GM21381 (cell line): ENCODE data around the gene PPL.
"Not testable (repeated sequence)": the region's sequence is repeated elsewhere in the genome, so short reads cannot be mapped to it uniquely, and the experiment has no call there.

ENCODE experiments used
- ATAC-seq: cut with Tn5 transposase; IDR thresholded peaks from one replicate; pipeline ENCODE4 v1.9.1; 2021; ENCODE audit warnings: mild to moderate bottlenecking, moderate library complexity; ENCODE audit not compliant: unreplicated experiment

The PPL gene

DNA sequence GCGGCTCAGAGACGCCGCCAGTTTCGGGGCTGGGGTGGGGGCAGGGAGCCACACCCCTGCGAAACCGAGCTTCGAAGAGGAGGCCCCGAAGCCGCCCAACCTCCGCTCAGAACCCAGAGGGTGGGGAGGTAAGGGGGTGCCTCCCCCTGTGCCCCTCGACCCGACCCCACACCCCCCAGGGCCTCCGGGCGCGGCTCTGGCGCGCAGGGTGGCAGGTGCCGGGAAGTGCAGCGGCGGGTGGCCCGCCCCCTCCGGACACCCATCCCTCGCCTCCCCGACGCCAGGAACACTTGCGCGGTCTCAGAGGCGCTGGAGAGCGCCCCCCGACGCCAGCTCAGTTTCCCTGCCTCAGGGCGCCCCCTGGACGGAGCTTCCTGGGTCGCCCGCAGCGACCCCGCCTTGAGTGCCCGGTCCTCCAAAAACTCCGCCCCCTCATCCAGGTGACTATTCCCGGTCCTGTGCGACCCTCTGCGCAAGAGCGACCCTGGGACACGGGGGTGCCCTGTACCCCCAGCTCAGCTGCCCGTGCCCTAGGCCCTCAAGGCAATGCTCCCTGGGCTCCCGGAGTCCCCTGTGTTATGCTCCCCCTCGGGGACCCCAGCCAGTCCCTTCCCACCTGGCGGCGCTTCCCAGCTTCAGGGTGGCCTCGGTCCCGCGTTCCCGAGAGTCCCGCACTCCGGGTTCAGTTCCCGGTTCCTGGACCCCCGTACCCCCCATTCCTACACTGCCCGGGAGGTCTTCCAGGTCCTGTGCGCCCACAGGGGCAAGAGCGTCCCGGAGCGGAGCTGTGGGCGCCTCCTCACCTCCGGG lies 562 bp downstream of the PPL start:
- no peak for ATAC-seq

DNA sequence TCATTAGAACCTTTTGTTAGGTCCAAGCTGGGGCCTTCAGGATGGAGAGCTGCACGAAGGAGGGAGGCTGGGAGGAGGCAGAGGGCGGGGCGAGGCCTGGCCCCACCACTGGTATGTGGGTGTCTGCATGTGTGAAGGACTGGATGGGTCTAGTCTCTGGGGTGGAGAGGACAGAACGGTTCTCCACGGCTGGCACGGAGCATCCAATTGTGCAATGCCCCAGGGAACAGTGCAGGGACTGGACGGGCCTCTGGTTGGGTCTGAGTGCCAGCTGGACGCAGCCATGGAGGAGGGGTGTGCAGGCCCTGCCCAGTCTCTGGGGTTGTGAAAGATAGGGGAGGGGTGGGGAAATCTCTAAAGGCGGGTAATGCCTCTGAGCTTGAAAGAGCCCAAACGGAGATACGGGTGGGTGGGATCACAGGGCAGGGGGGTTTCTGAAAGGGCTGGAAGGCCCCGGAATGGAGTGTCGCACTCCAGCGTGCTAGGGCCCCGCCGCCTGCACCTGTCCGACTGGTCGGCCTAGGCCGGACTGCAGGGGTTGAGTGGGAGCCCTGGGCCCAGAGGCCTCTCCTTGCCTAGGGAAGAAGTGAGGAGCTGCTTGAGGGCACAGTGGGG lies 1.6 kb downstream of the PPL start:
- no peak for ATAC-seq

DNA sequence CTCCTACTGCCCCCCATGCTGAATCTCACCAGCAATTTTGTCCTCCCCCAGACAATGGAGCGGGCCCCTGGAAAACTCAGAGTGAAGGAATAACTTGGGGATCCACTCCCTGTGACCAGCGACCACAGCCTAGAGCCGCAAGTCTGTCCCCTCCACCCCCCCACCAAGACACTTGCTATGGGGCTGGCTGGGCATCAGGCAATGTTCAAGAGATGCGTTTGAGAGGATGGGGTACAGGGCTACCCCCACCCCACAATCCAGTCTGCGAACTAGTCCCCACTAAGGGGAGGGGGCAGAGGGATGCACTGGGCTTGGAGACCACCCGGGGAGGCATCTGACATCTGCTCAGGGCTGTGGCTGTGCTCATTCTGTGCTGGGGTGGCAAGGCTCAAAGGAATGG lies 2.4 kb downstream of the PPL start:
- ATAC-seq = no peak

GRCh38 chr16:4933871-4934395 lies 3.0 kb downstream of the PPL start:
- ATAC-seq = no peak

- ATAC-seq = no peak
Observed at GRCh38 chr16:4933433-4933832, 3.5 kb downstream of the PPL start.

- ATAC-seq = no peak
Observed at GRCh38 chr16:4931381-4931780, 5.6 kb downstream of the PPL start.

GRCh38 chr16:4929619-4930018 lies 7.3 kb downstream of the PPL start:
- ATAC-seq = not testable (repeated sequence)

DNA sequence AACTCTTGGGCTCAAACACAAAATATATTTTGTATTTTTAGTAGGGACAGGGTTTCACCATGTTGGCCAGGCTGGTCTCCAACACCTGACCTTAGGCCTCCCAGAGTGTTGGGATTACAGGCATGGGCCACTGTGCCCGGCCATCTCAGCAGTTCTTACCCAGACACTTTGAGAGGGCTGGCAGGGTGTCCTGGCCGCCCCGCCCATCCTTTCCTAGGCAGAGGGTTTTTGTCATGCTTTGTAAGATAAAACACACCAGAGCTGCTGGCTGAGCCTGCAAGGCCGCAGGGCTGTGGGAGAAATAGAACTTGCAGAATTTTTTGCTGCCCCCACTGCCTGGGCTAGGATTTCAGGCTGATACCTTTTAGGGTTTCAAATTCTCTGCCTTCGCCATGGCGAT lies 8.7 kb downstream of the PPL start:
- no peak for ATAC-seq

GRCh38 chr16:4927661-4928060 lies 9.3 kb downstream of the PPL start:
- no peak for ATAC-seq

- no peak for ATAC-seq
Observed at GRCh38 chr16:4926928-4927327, 10.0 kb downstream of the PPL start.

DNA sequence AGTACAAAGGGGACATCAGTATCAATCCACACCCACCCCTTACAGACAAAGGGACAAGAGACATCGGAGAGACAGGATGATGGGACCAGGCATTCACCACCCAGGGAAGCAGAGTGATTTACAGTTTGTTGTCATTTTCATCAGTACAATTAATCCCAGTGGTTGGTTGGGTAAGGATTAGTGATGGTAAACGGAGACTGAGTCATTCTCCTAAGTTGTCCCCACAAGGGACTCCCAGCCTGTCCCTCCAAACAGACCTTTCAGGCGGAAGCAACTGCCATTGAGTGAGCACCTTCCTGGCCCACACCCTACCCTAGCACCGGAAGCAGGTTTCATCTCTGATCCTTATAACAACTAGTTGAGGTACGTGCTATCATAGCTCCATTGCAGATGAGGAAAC lies 11.2 kb downstream of the PPL start:
- ATAC-seq = no peak

GRCh38 chr16:4925293-4925607 lies 11.7 kb downstream of the PPL start:
- ATAC-seq = no peak

- ATAC-seq = no peak
Observed at GRCh38 chr16:4924593-4925292, 12.2 kb downstream of the PPL start.

DNA sequence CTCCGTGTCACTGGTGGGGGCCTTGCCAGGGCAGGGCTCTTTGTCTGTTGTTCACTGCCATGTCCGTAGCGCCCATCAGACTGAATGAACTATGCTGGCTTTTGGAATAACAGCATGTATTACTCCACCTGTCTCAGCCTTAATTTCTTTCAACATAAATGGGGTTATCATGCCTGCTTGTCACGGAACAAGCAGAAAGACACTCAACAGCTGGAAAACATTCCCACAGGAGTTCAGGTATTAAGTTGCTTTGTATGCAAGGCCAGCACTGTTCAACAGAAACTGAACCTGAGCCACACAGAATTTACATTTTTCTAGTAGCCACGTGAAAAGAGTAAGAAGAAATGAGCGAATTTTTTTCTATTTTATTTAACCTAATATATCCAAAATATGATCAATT lies 13.1 kb downstream of the PPL start:
- ATAC-seq = no peak

DNA sequence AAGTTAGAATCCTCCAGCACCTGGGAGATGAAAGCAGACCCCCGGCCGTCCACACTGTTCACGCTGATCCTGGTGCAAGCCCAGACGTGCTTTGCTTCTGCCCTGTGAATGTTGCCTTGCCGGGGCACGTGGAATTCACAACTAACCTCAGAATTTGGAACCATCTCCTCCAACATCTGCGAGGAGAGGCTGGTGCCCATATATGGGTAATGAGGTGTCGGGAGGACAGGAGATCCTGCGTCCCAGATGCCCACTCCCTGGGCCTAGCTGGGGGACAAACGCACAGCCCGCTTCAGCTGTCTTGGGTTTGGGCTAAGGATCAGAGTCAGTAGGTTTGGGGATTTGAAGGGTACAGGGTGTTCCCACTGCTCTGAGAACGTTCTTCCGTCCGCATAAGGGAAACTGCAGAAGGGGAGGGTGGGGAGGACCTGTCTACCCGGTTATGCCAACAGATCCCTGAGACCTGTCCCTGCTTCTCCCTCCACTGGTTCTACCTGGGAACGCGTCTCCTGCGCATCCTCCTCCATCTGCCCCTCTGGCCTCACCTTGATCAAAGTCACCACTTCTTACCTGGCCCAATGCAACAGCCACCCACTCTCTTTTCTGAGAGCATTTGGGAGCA lies 14.1 kb downstream of the PPL start:
- no peak for ATAC-seq

DNA sequence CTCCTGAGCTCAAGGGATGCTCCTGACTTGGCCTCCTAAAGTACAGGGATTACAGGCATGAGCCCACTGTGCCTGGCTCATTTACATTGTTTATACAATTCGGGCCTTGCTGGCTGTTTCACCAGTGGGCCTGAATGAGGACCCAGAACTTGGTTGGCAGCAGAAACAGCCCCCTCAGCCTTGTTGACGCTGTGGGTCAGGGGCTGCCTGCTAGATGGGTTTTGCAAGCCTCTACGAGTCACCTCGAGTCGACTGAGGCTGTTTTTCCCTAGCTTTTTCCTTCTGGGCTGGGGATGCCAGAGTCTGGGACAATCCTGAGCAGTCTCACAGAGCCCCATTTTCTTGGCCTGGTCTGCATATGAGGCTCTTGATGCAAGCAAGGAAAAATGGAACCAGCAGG lies 16.1 kb downstream of the PPL start:
- ATAC-seq = no peak

- no peak for ATAC-seq
Observed at GRCh38 chr16:4918781-4919251, 18.1 kb downstream of the PPL start.

- ATAC-seq = no peak
Observed at GRCh38 chr16:4917117-4917516, 19.8 kb downstream of the PPL start.

GRCh38 chr16:4915226-4915761 lies 21.7 kb downstream of the PPL start:
- ATAC-seq = no peak

DNA sequence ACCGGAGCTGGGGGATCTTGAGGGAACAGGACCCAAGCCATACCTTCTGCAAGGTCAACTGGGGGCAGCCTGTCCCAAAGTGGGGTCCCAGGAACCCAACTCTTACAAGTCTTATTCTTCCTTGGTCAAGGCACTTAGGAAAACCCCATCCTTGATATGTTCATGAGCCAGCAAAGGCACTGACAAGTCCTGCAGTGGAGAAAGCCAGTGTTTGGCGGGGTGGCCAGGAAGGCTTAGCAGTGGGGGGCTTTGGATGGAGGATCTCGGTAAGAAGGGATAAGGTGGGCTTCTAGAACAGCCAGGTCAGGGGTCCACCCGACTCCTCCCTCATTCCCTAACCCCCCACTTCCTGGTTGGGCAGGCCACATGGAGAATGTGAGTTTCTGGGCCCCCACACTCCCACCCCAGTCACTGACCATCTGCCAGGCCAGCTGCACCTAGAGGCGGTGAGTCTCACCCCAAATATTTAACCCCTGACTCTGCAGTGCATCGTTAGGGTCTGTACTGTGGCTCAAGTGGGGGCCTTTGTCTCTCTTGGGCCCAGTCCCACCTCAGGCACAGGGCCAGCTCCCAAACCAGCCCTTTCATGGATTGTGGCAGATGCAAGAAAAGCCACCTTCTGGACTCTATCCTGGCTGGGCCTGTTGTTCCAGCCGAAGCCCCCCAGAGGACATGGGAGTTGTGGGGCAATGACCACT lies 22.3 kb downstream of the PPL start:
- no peak for ATAC-seq
